K562 (cell line): ENCODE data around the gene CDKN3. TPM values are rescaled to one million over a fixed set of nuclear protein-coding genes. Genes with fewer than 3 reads are reported as not detected.

Experiments
- AFF4 ChIP-seq: sonication (generic); formaldehyde crosslinking; IDR thresholded peaks from 2 replicates; pipeline ENCODE4 v1.8.0; 2023; ENCODE audit warnings: mild to moderate bottlenecking, missing genetic modification reagents
- DEAF1 ChIP-seq: fragments of 450-650 bp; formaldehyde crosslinking; IDR thresholded peaks from 2 replicates; pipeline ENCODE4 v1.4.0; 2020; ENCODE audit warnings: mild to moderate bottlenecking, moderate library complexity
- MAX ChIP-seq: sonication (generic); formaldehyde crosslinking; IDR thresholded peaks from 2 replicates; pipeline ENCODE4 v1.9.0; 2022; ENCODE audit warnings: mild to moderate bottlenecking, missing genetic modification reagents
- MBD2 ChIP-seq: sonication (generic); IDR thresholded peaks from 2 replicates; pipeline ENCODE4 v1.6.1; 2016; ENCODE audit warnings: low read depth, borderline replicate concordance
- MTF1 ChIP-seq: fragments of 250-450 bp; sonication (Bioruptor Pico); IDR thresholded peaks from 2 replicates; pipeline ENCODE4 v1.9.0; 2021; ENCODE audit warnings: moderate library complexity, mild to moderate bottlenecking, inconsistent platforms, borderline replicate concordance
- TSC22D4 ChIP-seq: fragments of 450-650 bp; IDR thresholded peaks from 2 replicates; pipeline ENCODE4 v1.6.1; 2016; ENCODE audit warnings: missing genetic modification characterization, missing biosample characterization, control low read depth
- TSHZ1 ChIP-seq: fragments of 250-450 bp; sonication (Bioruptor Pico); IDR thresholded peaks from 2 replicates; pipeline ENCODE4 v1.4.0; 2020; ENCODE audit warnings: mild to moderate bottlenecking, moderate library complexity
- USF1 ChIP-seq: sonication (generic); formaldehyde crosslinking; IDR thresholded peaks from 2 replicates; pipeline ENCODE4 v1.9.0; 2022; ENCODE audit warnings: mild to moderate bottlenecking, missing genetic modification reagents
- YY1 ChIP-seq, 3 experiments: IDR thresholded peaks; 2 replicates each; pipeline ENCODE4 v1.6.1; 2011; ENCODE audit warnings: low read length in 2 of 3, mild to moderate bottlenecking in 2 of 3, moderate library complexity in 2 of 3, borderline replicate concordance in 1 of 3, control low read depth in 1 of 3, low read depth in 1 of 3; ENCODE audit not compliant: insufficient read depth in 3 of 3, insufficient replicate concordance in 2 of 3, control insufficient read depth in 1 of 3, insufficient read length in 1 of 3; ENCODE audit errors: extremely low read depth in 1 of 3
- ZNF174 ChIP-seq: fragments of 250-450 bp; sonication (Bioruptor Pico); IDR thresholded peaks from 2 replicates; pipeline ENCODE4 v1.4.0; 2020; ENCODE audit warnings: mild to moderate bottlenecking
- ZNF644 ChIP-seq: fragments of 200-800 bp; sonication (Bioruptor generic); IDR thresholded peaks from 2 replicates; pipeline ENCODE4 v1.6.1; 2016; ENCODE audit warnings: low read depth, missing genetic modification characterization, missing compliant biosample characterization
- polyA plus RNA-seq, 8 experiments: library from polyadenylated mRNA; depleted of rRNA in 4 of 8; stranded (reverse) in 5 of 8; unstranded in 3 of 8; fragments of >200 nt; fragmentation: Nextera tagmentation in 2 of 8; fragmentation: Illumina TruSeq in 1 of 8; extraction: Ambion mirVana in 2 of 8; extraction: Trizol in 1 of 8; gene quantifications; 2 replicates each; pipeline versions ENCODE4 v1.2.1 to v1.2.3, GENCODE V29; 2011 to 2014; ENCODE audit warnings: inconsistent platforms in 1 of 8, missing spikeins in 1 of 8
- total RNA-seq, 7 experiments: library from RNA; depleted of rRNA in 6 of 7; stranded (reverse); fragments of >200 nt in 6 of 7; fragmentation: Illumina TruSeq in 2 of 7; extraction: Trizol in 2 of 7; gene quantifications; 2 replicates each; pipeline versions ENCODE4 v1.2.1 to v1.2.3, GENCODE V29; 2011 to 2021; ENCODE audit warnings: low replicate concordance in 1 of 7

The CDKN3 gene
- total and polyA plus RNA-seq, 9 of the 15 experiments (the other 6 are each of a cell fraction or from before 2014, with no cell fraction given): 41.3 to 128 (median 70.7) TPM

GRCh38 chr14:54348001-54348611 is 48.7 kb upstream of the CDKN3 start (continued):
- no peak for TF ChIP-seq AFF4 (CRISPR knock-in tag)
- no peak for TF ChIP-seq TSHZ1 (CRISPR knock-in tag)
- no peak for TF ChIP-seq MTF1
- no peak for TF ChIP-seq USF1 (CRISPR knock-in tag)
- TF ChIP-seq ZNF174 (CRISPR knock-in tag): no peak
- TF ChIP-seq MBD2: no peak
- peak; percentile 71 for TF ChIP-seq DEAF1 (CRISPR knock-in tag)
- no peak for TF ChIP-seq TSC22D4 (tag)
- TF ChIP-seq YY1 (IDR thresholded peaks at IDR 0.05; ENCODE audit: borderline replicate concordance in 1 of 3, control insufficient read depth in 1 of 3, extremely low read depth in 1 of 3, insufficient read depth in 3 of 3, insufficient read length in 1 of 3, insufficient replicate concordance in 2 of 3, low read depth in 1 of 3, low read length in 2 of 3): no peak
- TF ChIP-seq MAX (CRISPR knock-in tag): no peak
- TF ChIP-seq ZNF644: no peak
